OCI-LY1 (cell line): ENCODE data around the gene ETF1.

Experiments
- EZH2 ChIP-seq: fragments of 200-600 bp; sonication (generic), shearing (Covaris generic); IDR thresholded peaks from 2 replicates; pipeline ENCODE4 v1.8.0; 2017; ENCODE audit warnings: borderline replicate concordance, mixed run types, mild to moderate bottlenecking, antibody characterized with exemption, low read length, moderate library complexity, mixed read lengths
- TF ChIP-seq, protein P1 (sequence below): fragments of 200-600 bp; sonication (generic), shearing (Covaris generic); IDR thresholded peaks from 2 replicates; pipeline ENCODE4 v1.5.1; 2017; ENCODE audit warnings: mild to moderate bottlenecking, antibody characterized with exemption, low read length, moderate library complexity, mixed read lengths

DNA sequence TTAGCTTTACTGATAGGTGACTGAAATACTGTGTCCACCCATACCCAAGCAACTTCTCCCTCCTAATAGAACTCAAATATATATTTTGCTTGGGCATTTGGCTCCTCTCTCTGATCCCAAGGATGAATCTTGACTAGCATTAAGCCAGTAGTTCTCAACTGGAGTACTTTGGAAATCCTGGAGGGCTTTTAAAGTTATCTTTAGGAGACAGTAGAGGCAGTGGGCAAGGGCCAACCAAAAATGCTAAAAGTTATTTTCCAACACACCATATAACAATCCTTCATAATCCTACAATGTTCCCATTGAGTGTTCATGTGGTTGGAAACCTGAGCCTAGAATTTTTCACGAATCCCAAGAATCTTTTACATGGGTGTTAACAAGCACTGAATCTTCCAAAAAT, 11.1 kb upstream of the ETF1 start:
- TF ChIP-seq, protein P1, sequence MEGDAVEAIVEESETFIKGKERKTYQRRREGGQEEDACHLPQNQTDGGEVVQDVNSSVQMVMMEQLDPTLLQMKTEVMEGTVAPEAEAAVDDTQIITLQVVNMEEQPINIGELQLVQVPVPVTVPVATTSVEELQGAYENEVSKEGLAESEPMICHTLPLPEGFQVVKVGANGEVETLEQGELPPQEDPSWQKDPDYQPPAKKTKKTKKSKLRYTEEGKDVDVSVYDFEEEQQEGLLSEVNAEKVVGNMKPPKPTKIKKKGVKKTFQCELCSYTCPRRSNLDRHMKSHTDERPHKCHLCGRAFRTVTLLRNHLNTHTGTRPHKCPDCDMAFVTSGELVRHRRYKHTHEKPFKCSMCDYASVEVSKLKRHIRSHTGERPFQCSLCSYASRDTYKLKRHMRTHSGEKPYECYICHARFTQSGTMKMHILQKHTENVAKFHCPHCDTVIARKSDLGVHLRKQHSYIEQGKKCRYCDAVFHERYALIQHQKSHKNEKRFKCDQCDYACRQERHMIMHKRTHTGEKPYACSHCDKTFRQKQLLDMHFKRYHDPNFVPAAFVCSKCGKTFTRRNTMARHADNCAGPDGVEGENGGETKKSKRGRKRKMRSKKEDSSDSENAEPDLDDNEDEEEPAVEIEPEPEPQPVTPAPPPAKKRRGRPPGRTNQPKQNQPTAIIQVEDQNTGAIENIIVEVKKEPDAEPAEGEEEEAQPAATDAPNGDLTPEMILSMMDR, result no peak
- TF ChIP-seq EZH2, result no peak
